Frontal cortex (tissue), 4 donors: ENCODE results near the gene TRMT112. TPM values are rescaled to one million over a fixed set of nuclear protein-coding genes. Genes with fewer than 3 reads are reported as not detected.

ENCODE experiments used
- DNase-seq, 2 donors: peaks; one replicate each; pipeline ENCODE4 v3.0.0; 2012; ENCODE audit warnings: low spot score in 2 of 2
- FAIRE-seq: peaks from 2 replicates; lab custom pipeline; 2012; peaks lifted over from hg19 to GRCh38; lab: Jason Lieb, UNC
- total RNA-seq: library from RNA; depleted of rRNA; stranded (reverse); fragments of >200 nt; gene quantifications from one replicate; pipeline ENCODE4 v1.2.3, GENCODE V29; 2014
- donor health status: control.
- donor health status: control.
- donor health status: control.

Gene TRMT112
- total RNA-seq, 1 donor from 2014 or later: 103 TPM

DNA sequence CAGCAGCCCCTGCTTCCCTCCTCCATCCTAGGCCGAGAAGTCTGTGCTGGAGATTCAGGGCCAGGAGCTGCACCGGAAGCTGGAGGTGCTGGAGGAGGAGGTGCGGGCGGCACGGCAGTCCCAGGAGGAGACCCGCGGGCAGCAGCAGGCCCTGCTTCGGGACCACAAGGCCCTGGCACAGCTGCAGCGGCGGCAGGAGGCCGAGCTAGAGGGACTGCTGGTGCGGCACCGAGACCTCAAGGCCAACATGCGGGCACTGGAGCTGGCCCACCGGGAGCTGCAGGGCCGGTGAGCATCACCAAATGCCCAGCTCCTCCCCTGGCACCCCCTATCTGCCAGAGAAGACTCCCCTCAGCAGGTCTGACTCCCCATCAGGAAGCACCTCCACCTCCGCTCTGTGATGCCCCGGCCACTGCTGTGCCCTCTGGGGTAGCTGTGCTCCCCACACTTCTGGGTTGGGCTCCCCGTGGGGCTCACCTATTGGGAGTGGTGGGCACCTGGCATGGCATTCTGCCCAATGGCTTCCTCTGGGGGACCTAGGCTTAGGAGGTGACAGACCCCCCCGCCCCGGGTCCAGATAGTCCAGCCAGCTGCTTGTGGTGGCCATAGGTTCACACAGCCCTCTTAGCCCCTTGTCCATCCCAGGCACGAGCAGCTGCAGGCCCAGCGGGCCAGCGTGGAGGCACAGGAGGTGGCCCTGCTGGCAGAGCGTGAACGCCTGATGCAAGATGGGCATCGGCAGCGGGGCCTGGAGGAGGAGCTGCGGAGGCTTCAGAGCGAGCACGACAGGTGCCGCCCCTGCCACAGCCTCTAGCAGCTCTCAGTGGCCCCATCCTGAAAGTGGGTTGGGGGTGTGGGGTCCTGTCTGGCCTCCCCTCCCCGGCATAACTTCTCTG is 35.0 kb upstream of the TRMT112 start:
- no peak for FAIRE-seq
- no peak for DNase-seq

DNA sequence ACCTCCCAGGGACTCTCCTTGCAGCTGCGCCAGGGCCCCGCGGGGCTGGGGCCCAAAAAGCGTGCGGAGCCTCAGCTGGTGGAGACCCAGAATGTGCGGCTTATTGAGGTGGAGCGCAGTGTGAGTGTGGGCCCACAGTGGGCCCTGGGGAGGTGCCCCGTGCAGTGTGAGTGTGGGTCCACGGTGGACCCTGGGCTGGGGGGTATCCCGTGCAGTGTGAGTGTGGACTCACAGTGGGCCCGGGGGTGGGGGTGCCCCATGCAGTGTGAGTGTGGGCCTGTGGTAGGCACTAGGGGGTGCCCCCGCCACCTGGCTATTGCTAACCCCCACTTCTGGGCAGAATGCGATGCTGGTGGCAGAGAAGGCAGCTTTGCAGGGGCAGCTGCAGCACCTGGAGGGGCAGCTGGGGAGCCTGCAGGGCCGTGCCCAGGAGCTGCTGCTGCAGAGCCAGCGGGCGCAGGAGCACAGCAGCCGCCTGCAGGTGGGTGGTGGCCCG is 33.8 kb upstream of the TRMT112 start:
- FAIRE-seq (no peak), DNase-seq (no peak)

DNA sequence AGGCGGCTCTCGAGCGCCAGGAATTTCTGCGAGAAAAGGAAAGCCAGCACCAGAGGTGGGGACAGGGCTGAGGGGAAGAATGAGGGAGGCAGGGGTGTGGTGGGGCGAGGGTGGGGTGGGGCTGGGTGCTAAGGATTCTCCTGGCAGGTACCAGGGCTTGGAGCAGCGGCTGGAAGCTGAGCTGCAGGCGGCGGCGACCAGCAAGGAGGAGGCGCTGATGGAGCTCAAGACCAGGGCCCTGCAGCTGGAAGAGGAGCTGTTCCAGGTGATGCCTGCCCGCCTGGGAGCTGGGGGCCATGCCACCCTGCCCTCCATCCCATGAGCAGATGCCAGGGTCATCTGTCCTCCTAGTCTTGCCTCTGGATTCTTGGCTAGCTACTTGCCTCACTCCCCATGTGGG is 32.0 kb upstream of the TRMT112 start:
- no peak for FAIRE-seq
- no peak for DNase-seq

- FAIRE-seq: no peak
These were observed 31.6 kb upstream of the TRMT112 start for GRCh38 chr11:64349025-64349387.

DNA sequence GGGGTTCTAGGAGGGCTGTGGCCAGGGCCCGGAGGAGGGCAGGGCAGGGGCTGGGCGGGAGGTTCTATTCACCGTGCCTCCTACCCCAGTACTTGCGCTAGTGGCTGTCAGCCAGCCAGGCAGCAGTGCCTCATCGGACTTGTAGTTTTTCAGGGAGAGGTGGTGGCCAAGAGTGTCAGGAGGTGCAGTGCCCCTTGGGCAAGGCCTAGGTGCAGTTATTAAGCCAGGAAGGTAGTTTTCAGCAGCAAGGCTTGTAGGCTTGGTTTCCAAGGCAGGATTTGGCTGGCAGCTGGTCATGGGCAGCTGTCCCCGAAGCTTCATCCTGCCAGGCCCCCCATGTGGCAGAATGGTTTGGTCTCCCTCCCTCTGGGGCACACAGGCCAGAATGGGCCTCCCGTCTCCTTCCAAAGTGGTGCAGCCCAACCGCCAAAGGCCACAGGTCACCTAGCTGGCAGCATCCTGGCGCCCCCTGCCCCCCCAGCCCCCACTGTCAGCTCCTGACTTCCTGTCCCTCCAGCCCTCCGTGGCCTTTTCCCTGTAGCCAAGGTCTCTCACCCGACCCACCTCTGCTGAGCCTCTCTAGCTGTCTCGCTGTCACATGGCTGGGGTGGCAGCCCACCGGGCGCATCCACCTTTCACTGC is 31.1 kb upstream of the TRMT112 start:
- no peak for FAIRE-seq
- peak in 1 of 2 donors; percentile 33 for DNase-seq

More at GRCh38 chr11:64349025-64349387, 31.6 kb upstream of the TRMT112 start:
- no peak for DNase-seq

- DNase-seq (no peak), FAIRE-seq (no peak)
These were observed 30.0 kb upstream of the TRMT112 start for GRCh38 chr11:64347193-64347867.

- DNase-seq (no peak), FAIRE-seq (no peak)
These were observed 27.4 kb upstream of the TRMT112 start for GRCh38 chr11:64344787-64345186.

DNA sequence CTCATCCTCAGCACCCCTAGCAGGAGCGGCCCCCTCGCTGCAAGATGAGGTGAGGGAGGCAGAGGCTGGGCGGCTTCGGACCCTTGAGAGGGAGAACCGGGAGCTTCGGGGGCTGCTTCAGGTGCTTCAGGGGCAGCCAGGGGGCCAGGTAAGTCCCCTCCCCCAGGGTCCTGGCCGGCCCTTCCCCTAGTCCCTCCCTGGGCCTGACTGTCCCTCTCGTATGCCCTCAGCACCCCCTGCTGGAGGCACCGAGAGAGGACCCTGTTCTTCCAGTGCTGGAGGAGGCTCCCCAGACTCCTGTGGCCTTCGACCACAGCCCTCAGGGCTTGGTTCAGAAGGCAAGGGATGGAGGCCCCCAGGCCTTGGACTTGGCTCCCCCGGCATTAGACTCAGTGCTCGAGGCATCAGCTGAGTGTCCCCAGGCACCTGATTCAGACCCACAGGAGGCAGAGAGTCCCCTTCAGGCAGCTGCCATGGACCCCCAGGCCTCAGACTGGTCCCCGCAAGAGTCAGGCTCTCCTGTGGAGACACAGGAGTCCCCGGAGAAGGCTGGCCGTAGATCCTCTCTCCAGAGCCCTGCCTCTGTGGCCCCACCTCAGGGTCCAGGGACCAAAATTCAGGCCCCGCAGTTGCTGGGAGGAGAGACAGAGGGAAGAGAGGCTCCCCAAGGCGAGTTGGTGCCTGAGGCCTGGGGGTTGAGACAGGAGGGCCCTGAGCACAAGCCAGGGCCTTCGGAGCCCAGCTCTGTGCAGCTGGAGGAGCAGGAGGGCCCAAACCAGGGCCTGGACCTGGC is 26.6 kb upstream of the TRMT112 start:
- no peak for FAIRE-seq
- no peak for DNase-seq

- no peak for DNase-seq
- FAIRE-seq: no peak
These were observed 25.7 kb upstream of the TRMT112 start for GRCh38 chr11:64342869-64343745.

DNA sequence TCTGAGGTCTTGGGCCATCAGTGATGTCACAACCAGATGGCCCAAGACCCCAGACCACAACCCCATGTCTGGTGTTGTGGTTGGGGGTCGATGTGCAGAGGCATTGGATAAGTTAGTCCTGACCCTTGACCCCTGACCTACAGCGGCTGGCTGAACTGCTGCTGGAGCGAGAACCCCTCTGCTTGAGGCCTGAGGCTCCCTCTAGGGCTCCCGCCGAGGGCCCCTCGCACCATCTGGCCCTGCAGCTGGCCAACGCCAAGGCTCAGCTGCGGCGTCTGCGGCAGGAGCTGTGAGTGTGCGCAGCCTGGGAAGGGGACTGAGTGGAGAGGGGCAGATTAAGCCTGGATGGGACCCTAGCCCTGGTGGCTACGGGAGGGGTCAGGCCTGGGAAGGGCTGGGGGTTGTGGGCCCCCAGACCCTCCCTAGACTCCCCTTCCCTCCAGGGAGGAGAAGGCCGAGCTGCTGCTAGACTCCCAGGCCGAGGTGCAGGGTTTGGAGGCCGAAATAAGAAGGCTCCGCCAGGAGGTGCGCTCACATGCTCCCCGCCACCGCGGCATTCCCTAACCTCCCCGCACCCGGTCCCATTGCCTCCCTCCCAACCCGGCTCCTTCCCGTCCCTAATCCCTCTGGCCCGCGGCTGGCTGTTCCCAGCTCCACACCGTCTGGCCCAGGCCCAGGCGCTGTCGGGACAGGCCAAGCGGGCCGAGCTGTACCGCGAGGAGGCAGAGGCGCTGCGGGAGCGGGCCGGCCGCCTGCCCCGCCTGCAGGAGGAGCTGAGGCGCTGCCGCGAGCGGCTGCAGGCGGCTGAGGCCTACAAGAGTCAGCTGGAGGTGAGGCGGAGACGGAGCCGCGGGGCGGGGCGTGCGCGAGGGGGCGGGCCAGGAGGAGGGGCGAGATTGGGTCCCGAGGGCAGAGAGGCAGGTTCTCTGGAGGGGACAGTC is 24.8 kb upstream of the TRMT112 start:
- DNase-seq (peak; percentile 76 to 87), FAIRE-seq (no peak)

DNA sequence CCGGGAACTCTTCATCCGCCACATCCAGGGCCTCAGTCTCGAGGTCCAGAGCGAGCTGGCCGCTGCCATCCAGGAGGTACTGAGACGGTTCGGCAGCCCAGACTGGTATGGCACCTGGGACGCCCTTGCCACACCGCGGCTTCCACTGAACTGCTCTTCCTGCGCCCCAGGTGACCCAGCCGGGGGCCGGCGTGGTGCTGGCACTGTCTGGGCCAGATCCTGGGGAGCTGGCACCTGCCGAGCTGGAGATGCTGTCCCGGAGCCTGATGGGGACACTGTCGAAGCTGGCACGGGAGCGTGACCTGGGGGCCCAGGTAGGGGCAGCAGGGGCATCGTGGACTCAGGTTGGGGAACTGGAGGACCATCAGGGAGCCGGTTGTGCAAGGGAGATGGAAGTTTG is 24.1 kb upstream of the TRMT112 start:
- DNase-seq (no peak), FAIRE-seq (no peak)

DNA sequence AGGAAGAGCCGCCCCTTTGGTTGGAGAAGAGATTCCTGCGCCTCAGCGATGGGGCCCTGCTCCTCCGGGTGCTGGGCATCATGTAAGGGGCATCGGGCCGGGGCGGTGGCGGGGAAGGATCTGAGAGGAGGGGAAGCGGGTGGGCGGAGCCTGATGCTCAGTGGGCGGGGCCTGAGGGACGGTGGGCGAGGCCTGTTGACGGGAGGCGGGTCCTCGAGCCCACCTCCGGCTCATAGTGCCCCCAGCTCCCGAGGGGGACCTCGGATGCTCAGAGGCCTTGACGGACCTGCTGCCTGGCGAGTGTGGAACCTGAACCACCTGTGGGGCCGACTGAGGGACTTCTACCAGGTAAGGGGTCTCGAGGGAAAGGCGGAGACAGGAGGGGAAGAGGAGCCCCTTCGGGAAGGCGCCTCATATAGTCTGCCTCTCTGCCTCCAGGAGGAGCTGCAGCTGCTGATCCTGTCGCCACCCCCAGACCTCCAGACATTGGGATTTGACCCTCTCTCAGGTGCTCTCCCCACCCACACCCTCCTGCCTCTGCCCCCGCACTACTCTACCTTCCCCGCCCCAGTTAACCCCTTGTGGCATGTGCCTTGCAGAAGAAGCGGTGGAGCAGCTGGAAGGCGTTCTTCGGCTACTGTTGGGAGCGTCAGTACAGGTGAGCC is 23.4 kb upstream of the TRMT112 start:
- FAIRE-seq: no peak
- no peak for DNase-seq

DNA sequence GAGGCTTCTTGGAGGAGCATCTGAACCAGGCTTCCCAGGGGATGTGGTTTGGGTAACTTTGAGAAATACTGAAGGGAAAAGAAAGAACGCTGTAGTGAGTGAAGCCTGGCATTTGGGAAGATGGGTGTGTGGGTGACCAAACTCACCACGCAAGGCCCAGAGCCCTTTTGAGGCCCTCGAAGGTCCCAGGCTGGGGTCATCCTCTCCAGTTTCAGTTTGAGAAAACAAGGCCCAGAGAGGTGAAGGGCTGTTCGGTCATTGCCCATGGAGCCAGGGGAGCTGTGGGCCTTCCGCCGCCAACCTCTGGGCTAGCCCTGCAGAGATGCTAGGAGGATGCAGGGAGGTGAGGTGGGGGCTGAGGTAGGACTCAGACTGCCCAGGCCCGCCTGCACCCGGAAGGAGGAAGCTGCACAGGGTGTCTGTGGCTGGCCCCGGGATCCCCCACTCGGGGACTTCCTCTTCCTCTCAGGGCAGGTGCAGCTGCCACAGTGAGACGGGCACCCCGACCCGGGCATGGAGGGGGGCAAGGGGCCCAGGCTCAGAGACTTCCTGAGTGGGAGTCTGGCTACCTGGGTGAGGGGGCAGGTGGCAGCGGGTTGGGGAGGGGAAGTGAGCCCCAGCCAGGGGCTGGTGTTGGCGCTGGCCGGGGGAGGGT is 22.5 kb upstream of the TRMT112 start, which contains the start of gene CCDC88B:
Gene CCDC88B (plus strand): TSS at position 451 of the 655 bp plus-strand sequence. CDS start 63 bp downstream, at position 514.
- FAIRE-seq: no peak

DNA sequence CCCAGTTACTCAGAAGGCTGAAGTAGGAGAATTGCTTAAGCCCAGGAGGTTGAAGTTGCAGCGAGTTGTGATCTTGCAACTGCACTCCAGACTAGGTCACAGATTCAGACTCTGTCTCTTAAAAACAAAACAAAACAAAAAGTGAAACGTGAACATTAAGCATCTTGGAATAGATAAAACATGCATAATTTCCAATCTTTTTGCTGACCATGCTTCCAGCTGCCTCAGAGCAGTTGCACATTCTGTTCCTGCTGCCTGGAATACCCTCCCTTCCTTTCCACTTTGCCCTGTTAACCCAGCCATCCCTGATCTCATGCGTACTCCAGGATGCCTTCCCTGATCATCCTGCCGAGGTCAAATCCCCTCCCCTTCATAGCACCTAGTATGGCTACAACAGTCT is 21.9 kb upstream of the TRMT112 start:
- DNase-seq (no peak), FAIRE-seq (no peak)

More for the DNA sequence above, 22.5 kb upstream of the TRMT112 start, which contains the start of gene CCDC88B:
- no peak for DNase-seq

DNA sequence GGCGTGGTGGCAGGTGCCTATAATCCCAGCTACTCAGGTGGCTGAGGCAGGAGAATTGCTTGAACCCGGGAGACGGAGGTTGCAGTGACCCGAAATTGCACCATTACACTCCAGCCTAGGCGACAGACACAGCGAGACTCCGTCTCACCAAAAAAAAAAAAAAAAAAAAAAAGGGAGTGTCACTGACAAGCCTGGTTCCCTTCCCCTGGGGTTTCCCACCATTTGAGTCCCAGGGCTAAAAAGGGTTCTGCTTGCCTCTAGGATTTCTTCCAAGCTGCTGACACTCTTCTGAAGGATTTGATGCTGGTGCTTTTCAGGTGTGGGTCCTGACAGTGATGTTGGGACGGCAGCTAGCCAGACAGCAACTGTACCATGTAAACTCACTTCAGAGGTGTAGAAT is 21.4 kb upstream of the TRMT112 start:
- FAIRE-seq: no peak

DNA sequence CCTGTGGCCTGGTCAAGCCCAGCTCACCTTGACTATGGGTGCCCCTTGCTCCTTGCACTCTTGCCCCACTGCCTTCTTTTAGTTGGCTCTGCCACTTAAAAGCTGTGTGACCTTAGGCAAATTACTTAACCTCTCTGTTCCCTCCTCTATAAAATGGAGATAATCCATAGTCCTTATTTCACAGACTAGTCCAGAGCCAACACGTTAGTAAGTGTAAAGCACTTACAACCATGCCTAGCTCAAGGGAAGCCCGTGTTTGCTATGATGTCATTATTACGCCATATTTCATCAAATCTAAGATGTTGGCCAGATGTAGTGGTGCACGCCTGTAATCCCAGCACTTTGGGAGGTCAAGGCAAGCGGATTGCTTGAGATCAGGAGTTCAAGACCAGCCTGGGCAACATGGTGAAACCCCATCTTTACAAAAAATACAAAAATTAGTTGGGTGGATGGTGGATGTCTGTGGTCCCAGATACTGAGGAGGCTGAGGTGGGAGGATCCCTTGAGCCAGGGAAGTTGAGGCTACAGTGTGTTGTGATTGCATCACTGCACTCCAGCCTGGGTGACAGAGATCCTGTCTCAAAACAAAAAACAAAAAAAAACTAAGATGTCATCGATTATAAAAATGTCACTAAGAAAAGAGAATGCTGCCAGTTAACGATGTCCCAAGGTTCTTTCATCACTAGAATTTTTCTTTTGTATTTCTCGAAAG is 20.3 kb upstream of the TRMT112 start:
- FAIRE-seq (no peak), DNase-seq (no peak)

More for the DNA sequence above, 21.4 kb upstream of the TRMT112 start:
- no peak for DNase-seq
